GM19025 (cell line): ENCODE measurements around the gene POLR3A.
"Not testable (repeated sequence)": the region's sequence is repeated elsewhere in the genome, so short reads cannot be mapped to it uniquely, and the experiment has no call there.

Experiments
- ATAC-seq: cut with Tn5 transposase; IDR thresholded peaks from one replicate; pipeline ENCODE4 v1.9.1; 2021; ENCODE audit warnings: mild to moderate bottlenecking, low read depth, moderate library complexity; ENCODE audit not compliant: unreplicated experiment

POLR3A gene

GRCh38 chr10:78029269-78030226 is at the start of gene POLR3A:
TSS of gene POLR3A (minus strand) at chr10:78029515. CDS start at chr10:78029407, 108 bp downstream.
- ATAC-seq, result peak; percentile 54

- ATAC-seq, result no peak
Observed at GRCh38 chr10:78078539-78079330, 49.4 kb upstream of the POLR3A start.

- ATAC-seq, result not testable (repeated sequence)
Observed at GRCh38 chr10:78075806-78076205, 46.5 kb upstream of the POLR3A start.

GRCh38 chr10:78072504-78072903 is 43.2 kb upstream of the POLR3A start:
- ATAC-seq, result no peak

GRCh38 chr10:78071857-78072179 is 42.5 kb upstream of the POLR3A start:
- no peak for ATAC-seq

- ATAC-seq, result no peak
Observed at GRCh38 chr10:78071140-78071856, 42.0 kb upstream of the POLR3A start.

GRCh38 chr10:78070726-78071125 is 41.4 kb upstream of the POLR3A start:
- ATAC-seq, result no peak

- ATAC-seq, result not testable (repeated sequence)
Observed at GRCh38 chr10:78070064-78070463, 40.7 kb upstream of the POLR3A start.

- ATAC-seq, result no peak
Observed at GRCh38 chr10:78069151-78069550, 39.8 kb upstream of the POLR3A start.

GRCh38 chr10:78066728-78067430 is 37.6 kb upstream of the POLR3A start:
- ATAC-seq, result no peak

GRCh38 chr10:78066012-78066411 is 36.7 kb upstream of the POLR3A start:
- ATAC-seq, result no peak

- ATAC-seq, result no peak
Observed at GRCh38 chr10:78065611-78066010, 36.3 kb upstream of the POLR3A start.

GRCh38 chr10:78064919-78065318 is 35.6 kb upstream of the POLR3A start:
- not testable (repeated sequence) for ATAC-seq

- no peak for ATAC-seq
Observed at GRCh38 chr10:78063236-78063635, 33.9 kb upstream of the POLR3A start.

GRCh38 chr10:78062296-78062695 is 33.0 kb upstream of the POLR3A start:
- no peak for ATAC-seq

- ATAC-seq, result no peak
Observed at GRCh38 chr10:78059906-78060702, 30.8 kb upstream of the POLR3A start.

- no peak for ATAC-seq
Observed at GRCh38 chr10:78058562-78058961, 29.2 kb upstream of the POLR3A start.

- no peak for ATAC-seq
Observed at GRCh38 chr10:78053211-78053868, 24.0 kb upstream of the POLR3A start.

- no peak for ATAC-seq
Observed at GRCh38 chr10:78049851-78050250, 20.5 kb upstream of the POLR3A start.
